Endothelial cell of umbilical vein (primary cell): ENCODE results near the gene NLGN4Y.

Experiments
- EZH2 ChIP-seq: IDR thresholded peaks from 2 replicates; pipeline ENCODE4 v1.6.1; 2012; ENCODE audit warnings: borderline replicate concordance, low read depth, mild to moderate bottlenecking, moderate library complexity, low read length, inconsistent platforms; ENCODE audit not compliant: severe bottlenecking
- FOS ChIP-seq: IDR thresholded peaks from 2 replicates; pipeline ENCODE4 v1.6.1; 2011; ENCODE audit warnings: mild to moderate bottlenecking, low read length, moderate library complexity, borderline replicate concordance; ENCODE audit not compliant: insufficient read depth
- GATA2 ChIP-seq: IDR thresholded peaks from 2 replicates; pipeline ENCODE4 v1.7.0; 2011; ENCODE audit warnings: low read depth, mild to moderate bottlenecking, moderate library complexity, mixed read lengths, low read length; ENCODE audit not compliant: insufficient read length, insufficient read depth
- JUN ChIP-seq: IDR thresholded peaks from 2 replicates; pipeline ENCODE4 v1.6.1; 2011; ENCODE audit warnings: borderline replicate concordance, low read depth; ENCODE audit not compliant: insufficient read length, insufficient read depth
- MAX ChIP-seq: IDR thresholded peaks from 2 replicates; pipeline ENCODE4 v1.6.1; 2011; ENCODE audit not compliant: insufficient read depth, insufficient read length
- MYC ChIP-seq: IDR thresholded peaks from one replicate; pipeline ENCODE4 v1.6.1; 2011; ENCODE audit warnings: mild to moderate bottlenecking, low read depth, low read length
- POLR2A ChIP-seq: IDR thresholded peaks from 2 replicates; pipeline ENCODE4 v1.6.1; 2012; ENCODE audit warnings: low read depth, mild to moderate bottlenecking, control low read depth, low read length
- POLR2AphosphoS5 ChIP-seq: IDR thresholded peaks from 2 replicates; pipeline ENCODE4 v1.6.1; 2012; ENCODE audit warnings: low read depth, mild to moderate bottlenecking, control low read depth, low read length, moderate library complexity; ENCODE audit not compliant: insufficient read depth
- TF ChIP-seq, protein P1 (sequence below), 2 donors: IDR thresholded peaks; 1 replicate in 1 of 2; 2 replicates in 1 of 2; pipeline ENCODE4 v1.5.1; 2011; ENCODE audit warnings: low read length in 2 of 2, mild to moderate bottlenecking in 2 of 2, moderate library complexity in 2 of 2, control low read depth in 1 of 2, inconsistent platforms in 1 of 2, low read depth in 1 of 2; ENCODE audit not compliant: insufficient read depth in 1 of 2; ENCODE audit errors: extremely low read depth in 1 of 2

DNA sequence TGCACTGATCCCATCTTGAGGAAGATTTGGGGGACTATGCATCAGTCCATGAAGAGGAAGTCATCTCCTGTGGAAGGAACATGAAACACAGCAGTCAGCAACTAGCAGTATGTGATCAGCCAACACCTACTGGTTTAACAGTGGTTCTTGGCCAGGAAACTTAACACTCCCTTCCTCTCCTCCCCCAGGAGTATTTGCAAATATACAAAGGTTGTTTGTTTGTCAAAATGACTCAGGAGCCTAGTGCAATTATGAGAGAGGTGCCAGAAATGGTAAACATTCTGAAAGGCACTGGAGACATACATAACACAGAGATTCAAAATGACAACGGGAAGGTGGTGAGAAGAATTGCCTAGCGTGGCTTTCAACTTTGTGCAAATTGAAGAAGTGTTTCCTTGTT, 26.3 kb upstream of the NLGN4Y start:
- TF ChIP-seq, protein P1, sequence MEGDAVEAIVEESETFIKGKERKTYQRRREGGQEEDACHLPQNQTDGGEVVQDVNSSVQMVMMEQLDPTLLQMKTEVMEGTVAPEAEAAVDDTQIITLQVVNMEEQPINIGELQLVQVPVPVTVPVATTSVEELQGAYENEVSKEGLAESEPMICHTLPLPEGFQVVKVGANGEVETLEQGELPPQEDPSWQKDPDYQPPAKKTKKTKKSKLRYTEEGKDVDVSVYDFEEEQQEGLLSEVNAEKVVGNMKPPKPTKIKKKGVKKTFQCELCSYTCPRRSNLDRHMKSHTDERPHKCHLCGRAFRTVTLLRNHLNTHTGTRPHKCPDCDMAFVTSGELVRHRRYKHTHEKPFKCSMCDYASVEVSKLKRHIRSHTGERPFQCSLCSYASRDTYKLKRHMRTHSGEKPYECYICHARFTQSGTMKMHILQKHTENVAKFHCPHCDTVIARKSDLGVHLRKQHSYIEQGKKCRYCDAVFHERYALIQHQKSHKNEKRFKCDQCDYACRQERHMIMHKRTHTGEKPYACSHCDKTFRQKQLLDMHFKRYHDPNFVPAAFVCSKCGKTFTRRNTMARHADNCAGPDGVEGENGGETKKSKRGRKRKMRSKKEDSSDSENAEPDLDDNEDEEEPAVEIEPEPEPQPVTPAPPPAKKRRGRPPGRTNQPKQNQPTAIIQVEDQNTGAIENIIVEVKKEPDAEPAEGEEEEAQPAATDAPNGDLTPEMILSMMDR (IDR thresholded peaks at IDR 0.05; ENCODE audit: extremely low read depth in 1 of 2, insufficient read depth in 1 of 2, low read depth in 1 of 2, low read length in 2 of 2), result no peak
- no peak for TF ChIP-seq POLR2A
- TF ChIP-seq POLR2AphosphoS5, result no peak
- no peak for TF ChIP-seq MAX
- no peak for TF ChIP-seq EZH2
- TF ChIP-seq GATA2, result no peak
- no peak for TF ChIP-seq MYC
- TF ChIP-seq JUN, result no peak
- no peak for TF ChIP-seq FOS
